HEK293 (cell line): ENCODE results near the gene DDX39A.

ENCODE experiments used
- CTCF ChIP-seq: fragments of 450-650 bp; formaldehyde crosslinking; IDR thresholded peaks from 2 replicates; pipeline ENCODE4 v1.5.1; 2016; ENCODE audit warnings: missing biosample characterization, missing genetic modification characterization
- ELK4 ChIP-seq: IDR thresholded peaks from 2 replicates; pipeline ENCODE4 v1.6.1; 2011; ENCODE audit warnings: mild to moderate bottlenecking, low read depth, low read length, borderline replicate concordance
- PATZ1 ChIP-seq: fragments of 450-650 bp; formaldehyde crosslinking; IDR thresholded peaks from 2 replicates; pipeline ENCODE4 v1.5.1; 2016; ENCODE audit warnings: missing biosample characterization, missing genetic modification characterization
- REST ChIP-seq: fragments of 450-650 bp; formaldehyde crosslinking; IDR thresholded peaks from 2 replicates; pipeline ENCODE4 v1.5.1; 2016; ENCODE audit warnings: missing biosample characterization, missing genetic modification characterization
- ZBTB20 ChIP-seq: fragments of 450-650 bp; formaldehyde crosslinking; IDR thresholded peaks from 2 replicates; pipeline ENCODE4 v1.5.1; 2016; ENCODE audit warnings: missing biosample characterization, missing genetic modification characterization
- ZNF23 ChIP-seq: fragments of 450-650 bp; formaldehyde crosslinking; IDR thresholded peaks from 2 replicates; pipeline ENCODE4 v1.5.1; 2016; ENCODE audit warnings: missing biosample characterization, missing genetic modification characterization, borderline replicate concordance
- ZNF274 ChIP-seq, 2 experiments: fragments of 200-500 bp in 1 of 2; fragments of 450-650 bp in 1 of 2; sonication (Bioruptor generic) in 1 of 2; formaldehyde crosslinking in 1 of 2; IDR thresholded peaks; 2 replicates each; pipeline versions ENCODE4 v1.5.1 to v1.6.1; 2014 to 2016; ENCODE audit warnings: borderline replicate concordance in 1 of 2, inconsistent platforms in 1 of 2, low read length in 1 of 2, missing biosample characterization in 1 of 2, missing genetic modification characterization in 1 of 2
- ZNF830 ChIP-seq: fragments of 450-650 bp; IDR thresholded peaks from 2 replicates; pipeline ENCODE4 v1.5.0; 2018; ENCODE audit warnings: missing biosample characterization, missing genetic modification characterization, low read depth, mild to moderate bottlenecking, moderate library complexity

- TF ChIP-seq CTCF = no peak
- TF ChIP-seq REST (tag by site-specific recombination) = no peak
- no peak for TF ChIP-seq ELK4
- no peak for TF ChIP-seq ZNF830
- no peak for TF ChIP-seq ZNF274 (IDR thresholded peaks at IDR 0.05; ENCODE audit: low read length)
- TF ChIP-seq ZNF274 (tag by site-specific recombination; IDR thresholded peaks at IDR 0.05; ENCODE audit: borderline replicate concordance) = no peak
- TF ChIP-seq ZNF23 (tag by site-specific recombination) = no peak
- TF ChIP-seq ZBTB20 = no peak
- no peak for TF ChIP-seq PATZ1 (tag by site-specific recombination)
Observed at GRCh38 chr19:14460935-14461334, 41.8 kb upstream of the DDX39A start.
